HFF-Myc (cell line): Measurements from ENCODE around the gene SUGP2.

Source experiments
- DNase-seq: peaks from one replicate; pipeline ENCODE4 v3.0.0-alpha.2; 2011; ENCODE audit warnings: low read depth; ENCODE audit errors: extremely low read depth
- H3K4me3 ChIP-seq: replicated peaks from 2 replicates; pipeline ENCODE4 v1.5.1; 2011; ENCODE audit warnings: low read depth, mild to moderate bottlenecking, control low read depth, low read length
- CTCF ChIP-seq: IDR thresholded peaks from 2 replicates; pipeline ENCODE4 v1.5.1; 2012; ENCODE audit warnings: mild to moderate bottlenecking, low read depth, low read length, control low read depth; ENCODE audit errors: missing control alignments

Gene SUGP2

GRCh38 chr19:19064811-19065745 is 31.8 kb upstream of the SUGP2 start:
- no peak for TF ChIP-seq CTCF
- H3K4me3 ChIP-seq: peak overlapping the region; percentile 50
- no peak for DNase-seq

GRCh38 chr19:19064098-19064722 is 30.9 kb upstream of the SUGP2 start:
- peak overlapping the region; percentile 50 for H3K4me3 ChIP-seq
- TF ChIP-seq CTCF: peak; percentile 16
- no peak for DNase-seq

- DNase-seq: peak; percentile 98
- H3K4me3 ChIP-seq: peak within 1 kb of the TSS; percentile 50
- TF ChIP-seq CTCF: no peak
These were observed 30.1 kb upstream of the SUGP2 start, which contains the start of gene SLC25A42 for GRCh38 chr19:19063183-19064097. TSS of gene SLC25A42 (plus strand) at chr19:19063994. CDS start at chr19:19096125, 32,131 bp downstream.

- no peak for TF ChIP-seq CTCF
- H3K4me3 ChIP-seq: no peak overlapping the region; the same call in 1 of the 2 replicates
- DNase-seq: peak; percentile 51
These were observed 29.3 kb upstream of the SUGP2 start for GRCh38 chr19:19062454-19063182.

GRCh38 chr19:19061506-19061905 is 28.2 kb upstream of the SUGP2 start:
- TF ChIP-seq CTCF: no peak
- no peak overlapping the region for H3K4me3 ChIP-seq
- DNase-seq: no peak
